A549 treated with DMSO at 1 μM for 4 hours (cell line): ENCODE results near the gene SDR39U1. TPM values are rescaled to one million over a fixed set of nuclear protein-coding genes. Genes with fewer than 3 reads are reported as not detected.

Experiments
- total RNA-seq: library from RNA; stranded (reverse); fragments of 200-300 nt; extraction: Qiagen RNA extraction; gene quantifications from 5 replicates; pipeline ENCODE4 v1.2.3, GENCODE V29; 2022; ENCODE audit warnings: low read depth

SDR39U1 gene, protein sequence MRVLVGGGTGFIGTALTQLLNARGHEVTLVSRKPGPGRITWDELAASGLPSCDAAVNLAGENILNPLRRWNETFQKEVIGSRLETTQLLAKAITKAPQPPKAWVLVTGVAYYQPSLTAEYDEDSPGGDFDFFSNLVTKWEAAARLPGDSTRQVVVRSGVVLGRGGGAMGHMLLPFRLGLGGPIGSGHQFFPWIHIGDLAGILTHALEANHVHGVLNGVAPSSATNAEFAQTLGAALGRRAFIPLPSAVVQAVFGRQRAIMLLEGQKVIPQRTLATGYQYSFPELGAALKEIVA
- total RNA-seq, result 42.5 to 52.7 TPM (median 46.6 TPM) in 5 replicates

DNA sequence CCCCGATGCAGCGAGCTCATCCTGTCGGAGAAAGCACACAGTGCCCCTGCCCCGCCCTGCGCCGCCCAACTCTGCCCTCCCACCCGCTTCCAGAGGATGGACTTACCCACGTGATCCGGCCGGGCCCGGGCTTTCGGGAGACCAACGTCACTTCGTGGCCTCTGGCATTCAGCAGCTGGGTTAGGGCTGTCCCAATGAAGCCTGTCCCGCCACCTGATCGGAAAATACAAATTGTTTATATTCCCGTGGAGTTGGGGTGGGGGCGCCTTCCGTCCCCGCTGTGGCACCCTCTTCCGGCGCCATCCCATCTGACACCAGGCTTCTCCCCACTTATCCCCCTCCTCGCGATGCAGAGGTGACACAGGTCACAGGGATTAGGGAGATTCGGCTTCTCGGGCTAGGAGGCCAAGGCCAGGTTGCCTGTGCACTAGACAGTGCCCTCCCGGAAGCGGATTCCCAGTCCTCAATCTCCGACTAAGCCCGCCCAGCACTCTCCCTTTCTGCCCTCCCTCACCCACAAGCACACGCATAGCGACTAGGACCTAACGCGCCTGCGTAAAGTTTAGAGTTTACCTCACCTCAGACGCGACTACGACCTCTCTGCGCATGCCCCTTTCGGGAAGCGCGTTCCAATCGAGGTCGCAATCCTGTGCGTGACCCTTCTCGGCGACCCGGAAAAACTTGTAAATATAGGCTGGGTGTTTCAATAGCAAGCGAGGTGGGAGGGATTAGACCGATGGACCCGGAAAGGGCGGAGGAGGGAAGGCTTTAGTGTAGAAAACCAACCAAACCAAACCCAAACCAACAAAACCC lies at the start of gene SDR39U1:
Gene SDR39U1, minus strand, starts transcription at position 537 of the 813 bp plus-strand sequence. Its CDS starts 7 bp downstream, at position 530.

DNA sequence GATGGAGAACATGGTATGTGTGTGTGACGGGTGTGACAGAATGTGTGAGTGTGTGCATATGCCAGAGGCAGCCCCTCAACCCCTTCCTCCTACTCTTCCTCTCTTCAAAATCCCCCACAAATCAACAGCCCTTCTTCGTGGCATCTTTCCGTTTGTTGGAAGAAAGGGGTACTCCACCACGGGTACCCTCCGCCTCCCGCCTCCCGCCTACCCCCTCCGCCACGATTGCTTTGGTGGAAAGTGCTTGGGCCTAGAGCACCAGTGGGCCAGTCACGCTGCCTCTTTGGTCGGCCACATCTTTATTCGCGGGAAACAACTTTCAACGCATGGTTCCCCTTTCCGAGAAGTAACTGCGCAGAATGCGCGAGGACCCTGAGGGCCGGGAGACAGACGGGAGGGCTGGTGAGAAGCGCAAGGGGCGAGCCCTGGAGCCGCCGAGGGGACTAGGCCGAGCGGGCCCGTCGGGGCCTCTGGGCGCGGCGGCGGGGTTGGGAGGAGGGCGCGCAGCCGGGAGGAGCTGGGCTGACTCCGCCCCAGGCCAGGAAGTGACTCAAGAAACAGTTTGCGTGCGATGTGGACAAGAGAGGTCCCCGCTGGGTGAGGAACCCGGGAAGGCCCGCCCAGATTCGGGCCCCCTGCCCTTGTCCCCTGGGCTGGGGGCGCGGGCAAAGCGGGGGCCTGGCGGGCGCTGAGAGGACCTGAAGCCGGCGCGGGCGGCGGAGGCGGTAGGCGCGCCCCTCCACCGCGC lies 13.0 kb downstream of the SDR39U1 start, which contains the start of the genes CBLN3 and KHNYN:
Gene CBLN3, minus strand, starts transcription at position 274 of the 748 bp plus-strand sequence. CDS start 614 bp downstream, outside the sequence.
Gene KHNYN, plus strand, starts transcription at position 560 of the 748 bp plus-strand sequence. CDS start 777 bp downstream, outside the sequence.

GRCh38 chr14:24398653-24399446 lies 43.7 kb downstream of the SDR39U1 start, which contains the start of gene NYNRIN:
Gene NYNRIN (plus strand): TSS chr14:24399003. CDS start chr14:24399247, 244 bp downstream.

Other genes starting within 250 kb of the SDR39U1 start
- gene TM9SF1, start 247.3 kb downstream of the SDR39U1 start, total RNA-seq, result 65.1 to 72.9 TPM (median 67.8 TPM) in 5 replicates
- 0.07 TPM in 1 of 5 replicates, not detected in the others for gene TSSK4, start 237.1 kb downstream of the SDR39U1 start, total RNA-seq
- gene CHMP4A, start 229.3 kb downstream of the SDR39U1 start, total RNA-seq, result 79.6 to 96.4 TPM (median 82.0 TPM) in 5 replicates
- 27.9 to 35.3 TPM (median 29.6 TPM) in 5 replicates for gene MDP1, start 226.7 kb downstream of the SDR39U1 start, total RNA-seq
- 427 to 475 TPM (median 451 TPM) in 5 replicates for gene NEDD8, start 210.4 kb downstream of the SDR39U1 start, total RNA-seq
- gene GMPR2, start 209.8 kb downstream of the SDR39U1 start, total RNA-seq, result 52.4 to 64.1 TPM (median 56.5 TPM) in 5 replicates
- gene TINF2, start 200.2 kb downstream of the SDR39U1 start, total RNA-seq, result 32.6 to 41.9 TPM (median 37.8 TPM) in 5 replicates
- 0.60 to 1.1 TPM (median 0.83 TPM) in 5 replicates for gene TGM1, start 179.6 kb downstream of the SDR39U1 start, total RNA-seq
- 12.5 to 19.5 TPM (median 16.6 TPM) in 5 replicates for gene RABGGTA, start 171.2 kb downstream of the SDR39U1 start, total RNA-seq
- 10.9 to 13.5 TPM (median 11.8 TPM) in 5 replicates for gene DHRS1, start 143.0 kb downstream of the SDR39U1 start, total RNA-seq
- gene NOP9, start 142.9 kb downstream of the SDR39U1 start, total RNA-seq, result 15.6 to 19.7 TPM (median 18.9 TPM) in 5 replicates
- gene CIDEB, start 134.8 kb downstream of the SDR39U1 start, total RNA-seq, result 0.14 to 0.70 TPM (median 0.29 TPM) in 5 replicates
- gene LTB4R2, start 132.6 kb downstream of the SDR39U1 start, total RNA-seq, result 2.4 to 5.7 TPM (median 4.7 TPM) in 5 replicates
- gene LTB4R, start 131.3 kb downstream of the SDR39U1 start, total RNA-seq, result 3.4 to 8.6 TPM (median 5.6 TPM) in 5 replicates
- gene ADCY4, start 107.7 kb downstream of the SDR39U1 start, total RNA-seq, result not detected in 5 replicates
- not detected in 5 replicates for gene RIPK3, start 102.8 kb downstream of the SDR39U1 start, total RNA-seq
- gene NFATC4, start 74.6 kb downstream of the SDR39U1 start, total RNA-seq, result 0.10 to 0.38 TPM (median 0.20 TPM) in 4 of 5 replicates, not detected in the other
- gene NYNRIN, start 43.8 kb downstream of the SDR39U1 start, total RNA-seq, result 0.19 to 0.40 TPM (median 0.20 TPM) in 5 replicates
- 1.3 to 1.9 TPM (median 1.5 TPM) in 5 replicates for gene CBLN3, start 13.1 kb downstream of the SDR39U1 start, total RNA-seq
- gene KHNYN, start 12.8 kb downstream of the SDR39U1 start, total RNA-seq, result 26.3 to 30.9 TPM (median 29.6 TPM) in 5 replicates
- not detected in 5 replicates for gene CMA1, start 65.5 kb upstream of the SDR39U1 start, total RNA-seq
- not detected in 5 replicates for gene CTSG, start 133.5 kb upstream of the SDR39U1 start, total RNA-seq
- gene GZMH, start 166.9 kb upstream of the SDR39U1 start, total RNA-seq, result not detected in 5 replicates
- not detected in 5 replicates for gene GZMB, start 191.4 kb upstream of the SDR39U1 start, total RNA-seq